Measurements from ENCODE around the gene PFDN1. TPM values are rescaled to one million over a fixed set of nuclear protein-coding genes. Genes with fewer than 3 reads are reported as not detected.

The PFDN1 gene
- total RNA-seq, 4 donors from 2014 or later, result 90.6 to 142 (median 109) TPM

DNA sequence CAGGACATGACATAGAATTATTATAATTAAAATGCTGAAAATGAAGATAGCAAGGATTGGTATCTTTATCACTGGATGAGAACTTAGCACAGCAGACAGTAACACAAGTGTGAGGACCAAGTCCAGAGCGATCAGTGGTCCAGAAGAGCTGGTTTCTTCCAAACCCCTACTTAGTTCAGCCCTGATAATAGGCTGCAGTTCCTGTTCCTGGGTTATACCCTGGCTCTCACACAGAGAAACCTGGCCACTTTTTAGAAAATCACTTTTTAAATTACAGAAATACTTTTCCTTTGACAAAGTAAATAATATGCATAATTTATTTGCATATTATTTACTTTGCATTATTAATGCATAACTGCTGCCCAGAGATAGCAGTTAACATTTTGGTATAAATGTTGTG, 87.6 kb downstream of the PFDN1 start:
- peaks cover 0 to 6% (median 0%) of the 10 kb centered on the region in 3 donors for H3K36me3 ChIP-seq
- peaks cover 0 to 35% (median 3%) of the 10 kb centered on the region in 4 donors for H3K4me1 ChIP-seq
- H3K27me3 ChIP-seq, result no peaks in the 10 kb centered on the region
- TF ChIP-seq, protein P1, sequence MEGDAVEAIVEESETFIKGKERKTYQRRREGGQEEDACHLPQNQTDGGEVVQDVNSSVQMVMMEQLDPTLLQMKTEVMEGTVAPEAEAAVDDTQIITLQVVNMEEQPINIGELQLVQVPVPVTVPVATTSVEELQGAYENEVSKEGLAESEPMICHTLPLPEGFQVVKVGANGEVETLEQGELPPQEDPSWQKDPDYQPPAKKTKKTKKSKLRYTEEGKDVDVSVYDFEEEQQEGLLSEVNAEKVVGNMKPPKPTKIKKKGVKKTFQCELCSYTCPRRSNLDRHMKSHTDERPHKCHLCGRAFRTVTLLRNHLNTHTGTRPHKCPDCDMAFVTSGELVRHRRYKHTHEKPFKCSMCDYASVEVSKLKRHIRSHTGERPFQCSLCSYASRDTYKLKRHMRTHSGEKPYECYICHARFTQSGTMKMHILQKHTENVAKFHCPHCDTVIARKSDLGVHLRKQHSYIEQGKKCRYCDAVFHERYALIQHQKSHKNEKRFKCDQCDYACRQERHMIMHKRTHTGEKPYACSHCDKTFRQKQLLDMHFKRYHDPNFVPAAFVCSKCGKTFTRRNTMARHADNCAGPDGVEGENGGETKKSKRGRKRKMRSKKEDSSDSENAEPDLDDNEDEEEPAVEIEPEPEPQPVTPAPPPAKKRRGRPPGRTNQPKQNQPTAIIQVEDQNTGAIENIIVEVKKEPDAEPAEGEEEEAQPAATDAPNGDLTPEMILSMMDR (IDR thresholded peaks at IDR 0.05), result no peak
- TF ChIP-seq POLR2A (IDR thresholded peaks at IDR 0.05), result no peak
- H3K27ac ChIP-seq, result no peak overlapping the region
- no peaks in the 10 kb centered on the region for H3K9me3 ChIP-seq
- DNase-seq, result no peak
- H3K4me3 ChIP-seq, result no peak overlapping the region

DNA sequence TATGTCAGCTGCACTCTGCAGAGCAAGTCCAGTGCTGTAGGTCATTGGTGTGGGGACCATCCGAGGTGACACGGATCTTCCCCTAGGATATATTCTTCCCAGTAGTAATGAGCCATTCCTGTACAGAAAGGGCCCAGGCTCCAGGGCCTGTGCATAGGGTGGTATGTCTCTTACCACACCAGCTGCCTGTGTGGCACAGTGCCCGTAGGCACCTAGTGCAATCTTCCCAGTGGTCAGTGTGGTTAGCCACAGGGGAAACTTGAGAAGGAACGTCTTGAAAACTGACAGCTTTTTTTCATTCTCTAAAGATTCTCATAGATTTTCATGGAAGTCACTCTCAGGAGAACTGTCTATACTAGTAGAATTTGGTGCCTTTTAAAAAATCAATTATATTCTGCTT, 88.1 kb downstream of the PFDN1 start:
- Histone ChIP-seq H3K4me3 (no peak overlapping the region), H3K36me3 (peaks cover 0 to 6% (median 0%) of the 10 kb centered on the region in 3 donors), H3K27ac (no peak overlapping the region), H3K9me3 (no peaks in the 10 kb centered on the region), H3K4me1 (peaks cover 0 to 30% (median 2%) of the 10 kb centered on the region in 4 donors), H3K27me3 (no peaks in the 10 kb centered on the region)
- TF ChIP-seq, protein P1 (IDR thresholded peaks at IDR 0.05), result no peak
- TF ChIP-seq POLR2A (IDR thresholded peaks at IDR 0.05), result no peak
- DNase-seq, result no peak

GRCh38 chr5:140213370-140213983, 89.4 kb downstream of the PFDN1 start:
- TF ChIP-seq, protein P1 (IDR thresholded peaks at IDR 0.05), result no peak
- no peak for TF ChIP-seq POLR2A (IDR thresholded peaks at IDR 0.05)
- Histone ChIP-seq H3K4me3 (no peak overlapping the region), H3K9me3 (no peaks in the 10 kb centered on the region), H3K36me3 (peaks cover 0 to 6% (median 0%) of the 10 kb centered on the region in 3 donors), H3K27ac (no peak overlapping the region), H3K27me3 (no peaks in the 10 kb centered on the region), H3K4me1 (peaks cover 0 to 18% (median 2%) of the 10 kb centered on the region in 4 donors)
- DNase-seq, result no peak

- no peaks in the 10 kb centered on the region for H3K9me3 ChIP-seq
- TF ChIP-seq, protein P1 (IDR thresholded peaks at IDR 0.05), result no peak
- TF ChIP-seq POLR2A (IDR thresholded peaks at IDR 0.05), result no peak
Measured at GRCh38 chr5:140208065-140208464, 94.8 kb downstream of the PFDN1 start.

GRCh38 chr5:140207250-140207964, 95.5 kb downstream of the PFDN1 start:
- Histone ChIP-seq H3K27me3 (no peaks in the 10 kb centered on the region), H3K36me3 (peaks cover 0 to 6% (median 0%) of the 10 kb centered on the region in 3 donors), H3K4me3 (no peak overlapping the region), H3K27ac (no peak overlapping the region), H3K9me3 (no peaks in the 10 kb centered on the region), H3K4me1 (peaks cover 0 to 7% (median 0%) of the 10 kb centered on the region in 4 donors)
- TF ChIP-seq POLR2A (IDR thresholded peaks at IDR 0.05), result no peak
- TF ChIP-seq, protein P1 (IDR thresholded peaks at IDR 0.05), result no peak
- no peak for DNase-seq

More at GRCh38 chr5:140208065-140208464, 94.8 kb downstream of the PFDN1 start:
- no peak for DNase-seq
- Histone ChIP-seq H3K4me1 (peaks cover 0 to 7% (median 0%) of the 10 kb centered on the region in 4 donors), H3K27me3 (no peaks in the 10 kb centered on the region), H3K27ac (no peak overlapping the region), H3K4me3 (no peak overlapping the region), H3K36me3 (peaks cover 0 to 6% (median 0%) of the 10 kb centered on the region in 3 donors)
